Fibroblast of pulmonary artery (primary cell): ENCODE data around the gene QTRT2.
A peak's percentile ranks its signal among the peaks of the same experiment; 100 is the strongest.

Experiments
- DNase-seq: peaks from one replicate; pipeline ENCODE4 v3.0.0-alpha.2; 2010; ENCODE audit warnings: low read depth
- H3K4me3 ChIP-seq: replicated peaks from 2 replicates; pipeline ENCODE4 v1.5.1; 2011; ENCODE audit warnings: low read depth, mild to moderate bottlenecking, control low read depth, low read length, moderate library complexity
- TF ChIP-seq, protein P1 (sequence below): IDR thresholded peaks from 2 replicates; pipeline ENCODE4 v1.5.1; 2011; ENCODE audit warnings: mild to moderate bottlenecking, control low read depth, low read length, inconsistent platforms; ENCODE audit errors: missing control alignments

QTRT2 gene

DNA sequence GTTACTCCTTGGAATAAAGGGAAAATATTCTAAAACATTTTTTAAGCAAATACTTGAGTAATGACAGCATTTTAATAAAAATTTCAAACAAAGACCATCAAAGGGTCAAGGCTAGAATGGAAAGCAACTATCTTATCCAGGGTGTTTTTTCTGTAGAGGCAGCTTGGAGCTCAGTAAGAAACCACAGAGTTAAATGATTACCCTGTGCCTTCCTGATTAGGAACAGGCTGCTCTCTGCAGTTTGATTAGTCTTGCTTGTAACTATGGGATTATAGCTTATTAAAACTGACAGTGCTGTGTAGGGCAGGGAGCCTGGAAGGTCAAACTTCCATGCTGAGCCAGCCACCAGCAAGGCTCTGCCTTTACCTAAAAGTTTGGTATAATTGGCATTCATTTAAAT lies 33.1 kb downstream of the QTRT2 start:
- no peak overlapping the region for H3K4me3 ChIP-seq
- TF ChIP-seq, protein P1, sequence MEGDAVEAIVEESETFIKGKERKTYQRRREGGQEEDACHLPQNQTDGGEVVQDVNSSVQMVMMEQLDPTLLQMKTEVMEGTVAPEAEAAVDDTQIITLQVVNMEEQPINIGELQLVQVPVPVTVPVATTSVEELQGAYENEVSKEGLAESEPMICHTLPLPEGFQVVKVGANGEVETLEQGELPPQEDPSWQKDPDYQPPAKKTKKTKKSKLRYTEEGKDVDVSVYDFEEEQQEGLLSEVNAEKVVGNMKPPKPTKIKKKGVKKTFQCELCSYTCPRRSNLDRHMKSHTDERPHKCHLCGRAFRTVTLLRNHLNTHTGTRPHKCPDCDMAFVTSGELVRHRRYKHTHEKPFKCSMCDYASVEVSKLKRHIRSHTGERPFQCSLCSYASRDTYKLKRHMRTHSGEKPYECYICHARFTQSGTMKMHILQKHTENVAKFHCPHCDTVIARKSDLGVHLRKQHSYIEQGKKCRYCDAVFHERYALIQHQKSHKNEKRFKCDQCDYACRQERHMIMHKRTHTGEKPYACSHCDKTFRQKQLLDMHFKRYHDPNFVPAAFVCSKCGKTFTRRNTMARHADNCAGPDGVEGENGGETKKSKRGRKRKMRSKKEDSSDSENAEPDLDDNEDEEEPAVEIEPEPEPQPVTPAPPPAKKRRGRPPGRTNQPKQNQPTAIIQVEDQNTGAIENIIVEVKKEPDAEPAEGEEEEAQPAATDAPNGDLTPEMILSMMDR = no peak
- no peak for DNase-seq

DNA sequence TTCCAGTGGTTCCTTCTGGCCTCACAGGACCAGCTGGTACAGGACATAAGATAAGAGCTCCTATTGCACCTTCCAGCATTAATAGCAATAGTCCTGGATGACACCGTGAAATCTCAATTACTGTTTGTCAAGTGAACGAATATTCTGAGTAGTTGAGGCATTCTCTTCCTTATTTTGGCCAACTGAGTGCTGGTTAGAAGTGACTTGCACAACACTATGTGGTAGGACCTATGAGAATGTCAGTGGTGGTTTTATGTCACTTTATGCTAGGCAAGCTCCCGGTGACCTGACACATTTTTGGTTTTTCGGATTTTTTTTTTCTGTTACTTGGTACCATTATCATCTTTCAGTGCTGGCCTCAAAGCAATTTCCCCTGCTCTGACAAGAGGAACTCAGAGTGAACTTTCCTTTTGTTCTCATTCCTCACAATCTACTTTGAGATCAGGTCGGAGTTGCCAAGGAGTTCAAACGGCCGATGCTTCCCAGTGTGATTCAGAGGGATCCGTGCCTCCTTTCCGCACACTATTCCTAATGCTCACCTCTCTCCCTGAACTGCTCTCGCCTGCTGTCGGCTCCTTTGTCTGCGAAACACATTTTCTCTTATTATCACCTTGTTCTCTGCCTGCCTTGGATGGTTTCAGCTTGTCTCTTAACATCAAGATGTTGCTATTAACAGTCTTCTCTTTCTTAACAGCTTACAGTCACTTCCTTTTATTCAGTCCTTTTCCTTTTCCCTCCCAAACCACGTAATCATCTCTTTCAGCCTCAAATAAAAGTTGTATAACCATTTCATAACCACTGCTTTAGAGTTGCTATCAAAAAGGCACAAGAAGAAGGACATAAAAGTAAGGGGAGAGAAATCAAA lies 35.8 kb downstream of the QTRT2 start:
- DNase-seq = peak; percentile 44
- peak overlapping the region; percentile 21 for H3K4me3 ChIP-seq
- TF ChIP-seq, protein P1 = no peak

DNA sequence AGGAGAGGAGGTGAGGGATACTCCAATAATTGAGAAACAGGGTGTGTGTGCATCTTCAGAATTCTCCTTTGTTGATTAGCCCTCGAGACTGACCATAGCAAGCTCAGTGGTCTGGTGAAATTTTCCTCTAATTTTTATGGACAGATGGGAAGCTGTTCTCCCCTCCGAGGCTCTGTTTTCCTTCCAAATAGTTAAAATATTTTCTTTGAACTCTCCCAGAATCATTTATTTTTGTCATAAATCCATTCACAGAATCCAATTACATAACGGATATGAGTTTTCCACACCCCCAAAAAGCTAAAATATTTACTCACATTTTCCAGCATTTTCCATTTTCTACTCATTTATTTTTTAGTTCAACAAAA lies 36.5 kb downstream of the QTRT2 start:
- TF ChIP-seq, protein P1 = no peak
- DNase-seq = no peak
- H3K4me3 ChIP-seq = no peak overlapping the region

DNA sequence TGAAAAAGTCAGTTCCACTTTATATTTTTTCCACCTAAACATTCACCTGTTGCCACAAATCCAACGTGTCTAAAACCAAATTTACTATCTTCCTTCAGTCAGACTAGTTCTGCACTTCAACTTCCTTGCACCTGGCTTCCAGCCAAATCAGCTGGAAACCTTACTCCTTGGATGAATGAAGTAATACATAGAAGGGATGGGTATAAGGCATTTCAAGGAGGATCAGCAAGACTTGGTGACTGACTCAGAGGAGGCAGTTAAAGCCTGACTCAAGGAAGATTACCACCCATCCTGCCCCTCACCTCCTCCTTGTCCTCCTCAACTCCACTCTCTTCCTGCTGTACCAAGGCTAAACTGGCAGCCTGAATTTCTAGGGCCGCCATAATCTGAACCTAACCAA lies 37.1 kb downstream of the QTRT2 start:
- peak; percentile 86 for DNase-seq
- H3K4me3 ChIP-seq = no peak overlapping the region

DNA sequence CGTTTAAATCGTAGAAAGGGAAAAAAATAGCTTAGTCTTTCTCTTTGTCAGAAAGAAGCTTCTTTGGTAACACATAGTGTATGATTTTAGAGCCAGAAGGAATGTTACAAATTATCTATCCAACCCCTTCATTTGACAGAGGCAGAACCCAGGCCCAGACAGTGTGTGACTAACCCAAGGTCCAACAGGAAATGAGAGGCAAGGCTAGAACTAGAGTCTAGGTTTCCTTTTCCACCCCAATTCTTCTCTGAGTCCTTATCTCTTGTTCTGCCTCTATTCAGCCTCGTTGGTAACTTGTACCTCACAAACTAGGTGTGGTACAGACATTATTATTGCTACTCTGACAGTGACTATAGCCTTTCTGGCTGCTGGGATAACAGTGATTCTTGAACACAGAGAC lies 39.3 kb downstream of the QTRT2 start:
- TF ChIP-seq, protein P1 = no peak
- no peak overlapping the region for H3K4me3 ChIP-seq
- DNase-seq = no peak

More for the DNA sequence above, 37.1 kb downstream of the QTRT2 start:
- TF ChIP-seq, protein P1 = no peak

DNA sequence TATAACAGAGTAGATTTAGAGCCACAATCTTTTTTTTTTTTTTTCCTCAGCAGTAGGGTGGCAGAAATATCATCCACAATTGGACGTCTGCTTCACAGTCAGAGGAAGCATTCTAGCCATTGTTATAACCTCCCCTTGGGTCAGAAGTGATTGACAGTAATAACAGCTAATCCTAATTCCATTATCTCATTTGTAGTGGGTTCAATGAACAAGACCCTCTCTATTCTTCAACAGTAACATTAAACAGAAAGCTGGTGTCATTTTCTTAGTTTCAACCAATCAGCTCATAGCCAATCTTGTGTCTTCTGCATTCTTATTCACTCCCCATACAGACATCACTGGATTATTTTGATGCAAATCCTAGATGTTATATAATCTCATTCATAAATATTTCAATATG lies 44.6 kb downstream of the QTRT2 start:
- no peak for DNase-seq
- no peak overlapping the region for H3K4me3 ChIP-seq
- TF ChIP-seq, protein P1 = no peak

DNA sequence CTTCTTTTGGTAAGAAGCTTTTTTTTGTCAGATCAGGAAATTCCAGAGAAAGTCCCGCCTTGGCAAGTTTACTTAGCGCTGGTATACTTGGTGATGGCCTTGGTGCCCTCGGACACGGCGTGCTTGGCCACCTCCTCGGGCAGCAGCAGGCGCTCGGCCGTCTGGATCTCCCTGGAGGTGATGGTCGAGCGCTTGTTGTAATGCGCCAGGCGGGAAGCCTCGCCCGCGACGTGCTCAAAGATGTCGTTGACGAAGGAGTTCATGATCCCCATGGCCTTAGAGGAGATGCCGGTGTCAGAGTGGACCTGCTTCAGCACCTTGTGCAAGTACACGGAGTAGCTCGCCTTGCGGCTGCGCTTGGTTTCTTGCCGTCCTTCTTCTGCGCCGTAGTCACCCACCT lies 46.6 kb downstream of the QTRT2 start:
- no peak overlapping the region for H3K4me3 ChIP-seq
- no peak for DNase-seq
- TF ChIP-seq, protein P1 = no peak
